H1 (cell line): ENCODE measurements around the gene MX1. TPM values are rescaled to one million over a fixed set of nuclear protein-coding genes. Genes with fewer than 3 reads are reported as not detected.

ENCODE experiments used
- BCL11A ChIP-seq, 2 experiments: IDR thresholded peaks; one replicate each; pipeline ENCODE4 v1.6.1; 2011; ENCODE audit warnings: low read depth in 2 of 2, low read length in 2 of 2, mild to moderate bottlenecking in 2 of 2
- MAFK ChIP-seq: IDR thresholded peaks from 2 replicates; pipeline ENCODE4 v1.6.1; 2012; ENCODE audit warnings: low read depth, mild to moderate bottlenecking, improper control_type of control experiment, low read length
- TCF12 ChIP-seq: IDR thresholded peaks from 2 replicates; pipeline ENCODE4 v1.6.1; 2011; ENCODE audit warnings: low read depth, mild to moderate bottlenecking, low read length
- polyA plus RNA-seq, 7 experiments: library from polyadenylated mRNA; depleted of rRNA in 3 of 7; stranded (reverse) in 5 of 7; unstranded in 2 of 7; fragments of >200 nt in 5 of 7; fragments of 200-250 nt in 2 of 7; gene quantifications; 1 replicate in 5 of 7; 2 replicates in 1 of 7; 4 replicates in 1 of 7; pipeline versions ENCODE4 v1.2.1 to v1.2.3, GENCODE V29; 2011 to 2013; ENCODE audit warnings: missing spikeins in 2 of 7, mixed read lengths in 2 of 7
- total RNA-seq: library from RNA; stranded (reverse); fragmentation: NEBNext Ultra II Directional; extraction: Animal tissue kit (Norgen Biotek cat#: 25700); gene quantifications from 2 replicates; pipeline ENCODE4 v1.2.1, GENCODE V29; 2021
- TF ChIP-seq, protein P1 (sequence below): IDR thresholded peaks from 2 replicates; pipeline ENCODE4 v1.6.1; 2012; ENCODE audit warnings: low read length, inconsistent platforms
- TF ChIP-seq, protein P2 (sequence below): fragments of 300-600 bp; sonication (generic); IDR thresholded peaks from 2 replicates; pipeline ENCODE4 v1.7.1; 2012; ENCODE audit warnings: low read length, moderate library complexity, mild to moderate bottlenecking, inconsistent platforms; ENCODE audit not compliant: insufficient replicate concordance

Gene MX1
- total and polyA plus RNA-seq, 2 of the 8 experiments (the other 6 are each of a cell fraction or from before 2014, with no cell fraction given), result 3.8 to 5.7 TPM

DNA sequence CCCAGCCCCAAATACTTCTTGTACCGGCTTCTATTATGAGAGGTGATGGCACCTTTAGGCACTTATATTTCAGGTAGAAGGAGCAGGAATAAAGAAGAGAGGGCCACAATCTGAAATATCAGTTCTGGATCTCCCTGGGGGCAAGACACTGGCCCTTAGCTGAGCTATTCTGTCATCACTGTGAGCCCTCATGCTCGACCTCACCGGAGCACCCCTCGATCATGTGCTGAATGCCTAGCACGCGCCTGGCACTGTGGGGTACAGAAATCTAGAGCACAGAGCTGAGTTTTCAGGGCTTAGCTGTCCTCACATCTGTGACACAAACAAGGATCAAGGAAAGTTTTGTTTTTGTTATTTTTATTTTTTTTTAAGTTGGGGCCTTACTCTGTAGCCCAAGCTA, 7.6 kb upstream of the MX1 start (continued):
- TF ChIP-seq, protein P1, sequence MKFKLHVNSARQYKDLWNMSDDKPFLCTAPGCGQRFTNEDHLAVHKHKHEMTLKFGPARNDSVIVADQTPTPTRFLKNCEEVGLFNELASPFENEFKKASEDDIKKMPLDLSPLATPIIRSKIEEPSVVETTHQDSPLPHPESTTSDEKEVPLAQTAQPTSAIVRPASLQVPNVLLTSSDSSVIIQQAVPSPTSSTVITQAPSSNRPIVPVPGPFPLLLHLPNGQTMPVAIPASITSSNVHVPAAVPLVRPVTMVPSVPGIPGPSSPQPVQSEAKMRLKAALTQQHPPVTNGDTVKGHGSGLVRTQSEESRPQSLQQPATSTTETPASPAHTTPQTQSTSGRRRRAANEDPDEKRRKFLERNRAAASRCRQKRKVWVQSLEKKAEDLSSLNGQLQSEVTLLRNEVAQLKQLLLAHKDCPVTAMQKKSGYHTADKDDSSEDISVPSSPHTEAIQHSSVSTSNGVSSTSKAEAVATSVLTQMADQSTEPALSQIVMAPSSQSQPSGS, result no peak
- TF ChIP-seq TCF12 (no peak), BCL11A (IDR thresholded peaks at IDR 0.05; ENCODE audit: low read depth in 2 of 2, low read length in 2 of 2) (no peak), MAFK (no peak)
- TF ChIP-seq, protein P2, sequence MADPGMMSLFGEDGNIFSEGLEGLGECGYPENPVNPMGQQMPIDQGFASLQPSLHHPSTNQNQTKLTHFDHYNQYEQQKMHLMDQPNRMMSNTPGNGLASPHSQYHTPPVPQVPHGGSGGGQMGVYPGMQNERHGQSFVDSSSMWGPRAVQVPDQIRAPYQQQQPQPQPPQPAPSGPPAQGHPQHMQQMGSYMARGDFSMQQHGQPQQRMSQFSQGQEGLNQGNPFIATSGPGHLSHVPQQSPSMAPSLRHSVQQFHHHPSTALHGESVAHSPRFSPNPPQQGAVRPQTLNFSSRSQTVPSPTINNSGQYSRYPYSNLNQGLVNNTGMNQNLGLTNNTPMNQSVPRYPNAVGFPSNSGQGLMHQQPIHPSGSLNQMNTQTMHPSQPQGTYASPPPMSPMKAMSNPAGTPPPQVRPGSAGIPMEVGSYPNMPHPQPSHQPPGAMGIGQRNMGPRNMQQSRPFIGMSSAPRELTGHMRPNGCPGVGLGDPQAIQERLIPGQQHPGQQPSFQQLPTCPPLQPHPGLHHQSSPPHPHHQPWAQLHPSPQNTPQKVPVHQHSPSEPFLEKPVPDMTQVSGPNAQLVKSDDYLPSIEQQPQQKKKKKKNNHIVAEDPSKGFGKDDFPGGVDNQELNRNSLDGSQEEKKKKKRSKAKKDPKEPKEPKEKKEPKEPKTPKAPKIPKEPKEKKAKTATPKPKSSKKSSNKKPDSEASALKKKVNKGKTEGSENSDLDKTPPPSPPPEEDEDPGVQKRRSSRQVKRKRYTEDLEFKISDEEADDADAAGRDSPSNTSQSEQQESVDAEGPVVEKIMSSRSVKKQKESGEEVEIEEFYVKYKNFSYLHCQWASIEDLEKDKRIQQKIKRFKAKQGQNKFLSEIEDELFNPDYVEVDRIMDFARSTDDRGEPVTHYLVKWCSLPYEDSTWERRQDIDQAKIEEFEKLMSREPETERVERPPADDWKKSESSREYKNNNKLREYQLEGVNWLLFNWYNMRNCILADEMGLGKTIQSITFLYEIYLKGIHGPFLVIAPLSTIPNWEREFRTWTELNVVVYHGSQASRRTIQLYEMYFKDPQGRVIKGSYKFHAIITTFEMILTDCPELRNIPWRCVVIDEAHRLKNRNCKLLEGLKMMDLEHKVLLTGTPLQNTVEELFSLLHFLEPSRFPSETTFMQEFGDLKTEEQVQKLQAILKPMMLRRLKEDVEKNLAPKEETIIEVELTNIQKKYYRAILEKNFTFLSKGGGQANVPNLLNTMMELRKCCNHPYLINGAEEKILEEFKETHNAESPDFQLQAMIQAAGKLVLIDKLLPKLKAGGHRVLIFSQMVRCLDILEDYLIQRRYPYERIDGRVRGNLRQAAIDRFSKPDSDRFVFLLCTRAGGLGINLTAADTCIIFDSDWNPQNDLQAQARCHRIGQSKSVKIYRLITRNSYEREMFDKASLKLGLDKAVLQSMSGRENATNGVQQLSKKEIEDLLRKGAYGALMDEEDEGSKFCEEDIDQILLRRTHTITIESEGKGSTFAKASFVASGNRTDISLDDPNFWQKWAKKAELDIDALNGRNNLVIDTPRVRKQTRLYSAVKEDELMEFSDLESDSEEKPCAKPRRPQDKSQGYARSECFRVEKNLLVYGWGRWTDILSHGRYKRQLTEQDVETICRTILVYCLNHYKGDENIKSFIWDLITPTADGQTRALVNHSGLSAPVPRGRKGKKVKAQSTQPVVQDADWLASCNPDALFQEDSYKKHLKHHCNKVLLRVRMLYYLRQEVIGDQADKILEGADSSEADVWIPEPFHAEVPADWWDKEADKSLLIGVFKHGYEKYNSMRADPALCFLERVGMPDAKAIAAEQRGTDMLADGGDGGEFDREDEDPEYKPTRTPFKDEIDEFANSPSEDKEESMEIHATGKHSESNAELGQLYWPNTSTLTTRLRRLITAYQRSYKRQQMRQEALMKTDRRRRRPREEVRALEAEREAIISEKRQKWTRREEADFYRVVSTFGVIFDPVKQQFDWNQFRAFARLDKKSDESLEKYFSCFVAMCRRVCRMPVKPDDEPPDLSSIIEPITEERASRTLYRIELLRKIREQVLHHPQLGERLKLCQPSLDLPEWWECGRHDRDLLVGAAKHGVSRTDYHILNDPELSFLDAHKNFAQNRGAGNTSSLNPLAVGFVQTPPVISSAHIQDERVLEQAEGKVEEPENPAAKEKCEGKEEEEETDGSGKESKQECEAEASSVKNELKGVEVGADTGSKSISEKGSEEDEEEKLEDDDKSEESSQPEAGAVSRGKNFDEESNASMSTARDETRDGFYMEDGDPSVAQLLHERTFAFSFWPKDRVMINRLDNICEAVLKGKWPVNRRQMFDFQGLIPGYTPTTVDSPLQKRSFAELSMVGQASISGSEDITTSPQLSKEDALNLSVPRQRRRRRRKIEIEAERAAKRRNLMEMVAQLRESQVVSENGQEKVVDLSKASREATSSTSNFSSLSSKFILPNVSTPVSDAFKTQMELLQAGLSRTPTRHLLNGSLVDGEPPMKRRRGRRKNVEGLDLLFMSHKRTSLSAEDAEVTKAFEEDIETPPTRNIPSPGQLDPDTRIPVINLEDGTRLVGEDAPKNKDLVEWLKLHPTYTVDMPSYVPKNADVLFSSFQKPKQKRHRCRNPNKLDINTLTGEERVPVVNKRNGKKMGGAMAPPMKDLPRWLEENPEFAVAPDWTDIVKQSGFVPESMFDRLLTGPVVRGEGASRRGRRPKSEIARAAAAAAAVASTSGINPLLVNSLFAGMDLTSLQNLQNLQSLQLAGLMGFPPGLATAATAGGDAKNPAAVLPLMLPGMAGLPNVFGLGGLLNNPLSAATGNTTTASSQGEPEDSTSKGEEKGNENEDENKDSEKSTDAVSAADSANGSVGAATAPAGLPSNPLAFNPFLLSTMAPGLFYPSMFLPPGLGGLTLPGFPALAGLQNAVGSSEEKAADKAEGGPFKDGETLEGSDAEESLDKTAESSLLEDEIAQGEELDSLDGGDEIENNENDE, result no peak
